ENCODE data around the gene TMC8.
"Not testable (repeated sequence)": the region's sequence is repeated elsewhere in the genome, so short reads cannot be mapped to it uniquely, and the experiment has no call there.

TMC8 gene

DNA sequence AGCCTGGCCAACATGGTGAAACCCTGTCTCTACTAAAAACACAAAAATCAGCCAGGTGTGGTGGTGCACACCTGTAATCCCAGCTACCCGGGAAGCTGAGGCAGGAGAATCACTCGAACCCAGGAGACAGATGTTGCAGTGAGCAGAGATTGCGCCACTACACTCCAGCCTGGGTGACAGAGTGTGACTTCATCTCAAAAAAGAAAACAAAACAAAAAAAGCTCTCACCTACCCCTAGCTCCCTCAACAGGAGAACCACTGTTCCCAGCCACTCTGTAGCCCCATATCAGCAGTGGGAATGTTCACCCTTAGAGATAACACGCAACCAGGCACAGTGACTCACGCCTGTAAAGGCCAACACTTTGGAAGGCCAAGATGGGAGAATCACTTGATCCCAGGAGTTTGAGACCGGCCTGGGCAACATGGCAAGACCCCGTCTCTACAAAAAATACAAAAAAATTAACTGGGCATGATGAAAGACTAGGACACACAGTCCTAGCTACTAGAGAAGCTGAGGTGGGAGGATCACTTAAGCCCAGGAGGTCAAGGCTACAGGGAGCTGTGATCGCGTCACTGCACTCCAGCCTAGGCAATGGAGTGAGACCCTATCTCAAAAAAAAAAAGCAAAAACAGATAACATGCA, 5.4 kb downstream of the TMC8 start:
- DNase-seq (ENCODE audit: low read depth): no peak

DNA sequence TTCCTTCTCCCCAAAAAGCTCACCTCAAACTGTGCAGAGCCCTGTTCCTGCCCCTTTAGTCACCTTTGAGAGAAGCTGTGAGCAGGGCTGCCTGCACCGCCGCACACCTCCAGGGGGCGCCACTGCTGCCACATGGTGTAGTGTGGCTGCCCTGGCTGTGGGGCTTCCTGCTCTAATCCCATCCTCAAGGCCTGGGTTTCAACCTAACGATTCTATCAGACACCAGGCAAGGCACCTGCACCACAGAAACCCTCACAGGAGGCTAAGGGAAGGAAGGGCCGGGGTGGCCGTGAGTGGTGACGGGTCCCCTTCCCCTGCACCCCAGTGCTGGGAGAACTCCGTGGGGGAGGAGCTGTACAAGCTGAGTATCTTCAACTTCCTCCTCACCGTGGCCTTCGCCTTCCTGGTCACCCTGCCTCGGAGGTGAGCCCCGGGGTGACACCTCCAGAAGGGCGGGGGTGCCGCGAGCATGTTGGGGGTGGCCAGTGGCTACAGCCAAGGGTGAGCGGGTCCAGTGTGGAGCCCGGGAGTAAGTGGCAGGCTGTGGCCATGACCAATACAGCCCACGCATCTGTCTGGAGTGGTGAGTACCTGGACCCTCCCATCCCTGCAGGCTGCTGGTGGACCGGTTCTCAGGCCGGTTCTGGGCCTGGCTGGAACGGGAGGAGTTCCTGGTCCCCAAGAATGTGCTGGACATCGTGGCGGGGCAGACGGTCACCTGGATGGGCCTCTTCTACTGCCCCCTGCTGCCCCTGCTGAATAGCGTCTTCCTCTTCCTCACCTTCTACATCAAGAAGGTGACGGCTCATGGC, 7.0 kb downstream of the TMC8 start:
- DNase-seq (ENCODE audit: low read depth): no peak

DNA sequence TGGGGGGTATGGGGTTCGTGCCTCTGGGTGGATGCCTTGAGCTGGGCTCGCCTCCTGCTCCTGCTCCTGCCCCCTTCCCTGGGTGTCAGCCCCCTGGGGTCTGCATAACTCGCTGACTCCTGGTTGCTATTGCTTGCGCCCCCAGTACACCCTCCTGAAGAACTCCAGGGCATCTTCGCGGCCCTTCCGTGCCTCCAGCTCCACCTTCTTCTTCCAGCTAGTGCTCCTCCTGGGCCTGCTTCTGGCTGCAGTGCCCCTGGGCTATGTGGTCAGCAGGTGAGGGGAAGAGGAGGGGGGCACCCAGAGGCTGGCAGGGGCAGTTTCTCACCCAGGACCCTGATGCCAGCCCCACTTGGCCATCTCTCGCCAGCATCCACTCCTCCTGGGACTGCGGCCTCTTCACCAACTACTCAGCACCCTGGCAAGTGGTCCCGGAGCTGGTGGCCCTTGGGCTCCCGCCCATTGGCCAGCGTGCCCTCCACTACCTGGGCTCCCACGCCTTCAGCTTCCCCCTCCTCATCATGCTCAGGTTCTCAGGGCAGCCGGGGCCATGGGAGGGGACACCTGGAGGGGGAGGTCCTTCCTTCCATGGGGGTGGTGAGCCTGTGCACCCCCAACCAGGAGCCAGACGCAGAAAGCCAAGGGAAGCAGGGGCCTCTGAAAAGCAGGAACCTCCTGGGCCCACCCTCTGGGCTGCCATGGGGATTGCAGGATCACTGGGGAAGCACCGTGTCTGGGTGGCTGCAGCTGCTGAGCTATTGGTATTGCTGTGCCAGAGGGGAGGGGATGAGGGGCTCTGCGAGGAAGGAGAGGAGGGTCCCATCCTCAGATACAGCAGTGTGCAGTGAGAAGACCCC, 7.9 kb downstream of the TMC8 start:
- no peak for DNase-seq (ENCODE audit: low read depth)

DNA sequence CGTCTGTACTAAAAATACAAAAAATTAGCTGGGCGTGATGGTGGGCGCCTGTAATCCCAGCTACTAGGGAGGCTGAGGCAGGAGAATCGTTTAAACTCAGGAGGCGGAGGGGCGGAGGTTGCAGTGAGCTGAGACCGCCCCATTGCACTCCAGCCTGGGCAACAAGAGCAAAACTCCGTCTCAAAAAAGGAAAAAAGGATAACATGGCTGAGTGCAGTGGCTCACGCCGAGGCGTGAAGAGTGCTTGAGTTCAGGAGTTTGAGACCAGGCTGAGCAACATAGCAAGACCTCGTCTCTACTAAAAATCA, 9.2 kb downstream of the TMC8 start:
- not testable (repeated sequence) for DNase-seq (ENCODE audit: low read depth)

DNA sequence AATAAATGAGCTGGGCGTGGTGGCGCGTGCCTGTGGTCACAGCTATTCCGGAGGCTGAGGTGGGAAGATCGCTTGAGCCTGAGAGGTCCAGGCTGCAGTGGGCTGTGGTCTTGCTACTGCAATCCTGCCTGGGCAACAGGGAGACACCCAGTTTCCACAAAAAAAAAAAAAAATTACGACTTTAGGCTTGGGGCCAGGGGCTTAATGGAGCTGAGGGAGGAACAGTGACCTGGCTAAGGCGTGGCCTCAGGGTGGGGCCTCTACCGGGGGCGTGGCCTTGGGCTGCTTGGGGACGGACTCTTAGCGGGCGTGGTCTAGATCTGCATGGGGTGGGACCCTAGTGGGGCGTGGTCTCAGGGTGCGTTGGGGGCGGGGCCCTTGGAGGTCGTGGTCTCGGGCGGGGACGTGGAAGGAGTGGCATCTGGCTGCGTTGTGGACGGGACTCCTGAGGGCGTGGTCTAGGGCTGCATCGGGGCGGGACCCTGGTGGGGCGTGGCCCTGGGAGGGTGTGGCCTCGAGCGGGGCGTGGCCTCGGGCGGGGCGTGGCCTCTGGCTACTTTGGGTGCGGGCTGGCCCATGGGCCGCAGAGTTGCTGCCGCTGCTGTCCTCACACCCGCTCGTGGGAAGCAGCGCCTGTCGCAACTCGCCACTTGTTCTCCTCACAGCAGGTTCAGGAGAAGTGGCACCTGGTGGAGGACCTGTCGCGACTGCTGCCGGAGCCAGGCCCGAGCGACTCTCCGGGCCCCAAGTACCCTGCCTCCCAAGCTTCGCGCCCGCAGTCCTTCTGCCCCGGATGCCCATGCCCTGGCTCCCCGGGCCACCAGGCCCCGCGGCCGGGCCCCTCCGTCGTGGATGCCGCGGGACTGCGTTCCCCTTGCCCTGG, 9.8 kb downstream of the TMC8 start:
- DNase-seq (ENCODE audit: low read depth): peak; percentile 78

DNA sequence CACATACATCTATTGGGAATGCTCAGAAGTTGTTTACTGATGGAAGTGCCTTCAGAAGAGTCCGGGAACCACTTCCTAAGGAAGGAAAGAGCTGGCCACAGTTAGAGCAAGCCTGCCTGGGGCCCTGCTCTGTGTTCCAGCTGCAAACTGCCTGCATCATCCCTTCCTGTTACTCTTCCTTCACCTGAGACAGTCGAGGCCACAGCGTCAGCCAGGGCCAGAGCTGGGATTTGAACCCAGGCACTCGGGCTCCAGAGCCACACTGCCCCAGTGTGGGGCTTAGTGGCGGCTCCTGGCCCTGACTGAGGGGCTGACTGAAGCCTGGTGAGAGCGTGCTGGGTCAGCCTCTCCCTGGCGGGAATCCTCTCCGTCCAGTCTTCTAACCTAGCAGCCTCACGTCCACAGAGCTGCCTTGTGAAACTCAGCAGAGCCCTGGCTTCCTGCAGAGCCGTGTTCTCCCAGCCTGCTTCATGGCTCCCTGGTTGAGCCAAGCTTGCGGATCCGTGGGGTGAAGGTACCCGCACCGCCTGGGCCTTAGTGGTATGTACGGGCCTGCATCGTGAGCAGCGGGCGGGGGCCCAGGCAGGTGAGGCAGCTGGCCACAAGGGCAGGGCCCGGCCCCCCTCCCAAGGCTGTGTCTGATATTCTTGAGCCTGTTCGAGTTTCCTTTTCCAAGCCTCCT, 11.0 kb downstream of the TMC8 start:
- no peak for DNase-seq (ENCODE audit: low read depth)

DNA sequence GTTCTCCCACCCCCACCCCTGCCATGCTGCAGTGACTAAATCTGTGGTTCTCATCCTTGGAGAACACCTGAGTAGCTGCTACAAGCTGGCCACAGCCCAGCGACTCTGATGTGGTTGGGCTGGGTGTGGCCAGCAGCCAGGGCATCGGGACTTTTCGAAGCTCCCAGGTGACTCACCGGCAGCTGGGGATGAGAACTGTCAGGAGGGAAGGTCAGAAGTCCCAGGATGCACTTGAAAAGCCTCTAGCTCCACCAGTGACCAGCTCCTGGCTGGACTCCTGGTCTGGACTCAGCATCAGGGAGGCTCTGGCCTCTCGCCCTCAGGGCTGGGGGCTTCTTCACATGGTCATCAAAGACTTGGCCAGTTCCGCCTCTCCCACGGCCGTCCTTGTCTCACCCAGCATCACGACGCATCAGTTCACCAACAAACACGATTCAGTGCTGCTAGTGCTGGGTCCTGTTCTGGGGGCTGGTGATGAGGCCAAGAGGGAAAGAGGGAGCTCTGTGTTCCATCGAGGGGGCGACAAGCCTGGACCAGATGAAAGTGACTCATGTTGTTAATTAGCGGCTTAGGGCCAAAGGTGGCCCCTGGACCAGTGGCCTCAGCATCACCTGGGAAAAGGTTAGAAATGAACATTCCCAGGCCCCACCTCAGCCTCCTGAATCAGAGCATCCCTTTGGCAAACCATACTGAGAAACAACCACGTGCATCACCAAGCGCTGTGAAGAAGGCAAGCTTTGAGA, 11.7 kb downstream of the TMC8 start:
- peak; percentile 44 for DNase-seq (ENCODE audit: low read depth)

DNA sequence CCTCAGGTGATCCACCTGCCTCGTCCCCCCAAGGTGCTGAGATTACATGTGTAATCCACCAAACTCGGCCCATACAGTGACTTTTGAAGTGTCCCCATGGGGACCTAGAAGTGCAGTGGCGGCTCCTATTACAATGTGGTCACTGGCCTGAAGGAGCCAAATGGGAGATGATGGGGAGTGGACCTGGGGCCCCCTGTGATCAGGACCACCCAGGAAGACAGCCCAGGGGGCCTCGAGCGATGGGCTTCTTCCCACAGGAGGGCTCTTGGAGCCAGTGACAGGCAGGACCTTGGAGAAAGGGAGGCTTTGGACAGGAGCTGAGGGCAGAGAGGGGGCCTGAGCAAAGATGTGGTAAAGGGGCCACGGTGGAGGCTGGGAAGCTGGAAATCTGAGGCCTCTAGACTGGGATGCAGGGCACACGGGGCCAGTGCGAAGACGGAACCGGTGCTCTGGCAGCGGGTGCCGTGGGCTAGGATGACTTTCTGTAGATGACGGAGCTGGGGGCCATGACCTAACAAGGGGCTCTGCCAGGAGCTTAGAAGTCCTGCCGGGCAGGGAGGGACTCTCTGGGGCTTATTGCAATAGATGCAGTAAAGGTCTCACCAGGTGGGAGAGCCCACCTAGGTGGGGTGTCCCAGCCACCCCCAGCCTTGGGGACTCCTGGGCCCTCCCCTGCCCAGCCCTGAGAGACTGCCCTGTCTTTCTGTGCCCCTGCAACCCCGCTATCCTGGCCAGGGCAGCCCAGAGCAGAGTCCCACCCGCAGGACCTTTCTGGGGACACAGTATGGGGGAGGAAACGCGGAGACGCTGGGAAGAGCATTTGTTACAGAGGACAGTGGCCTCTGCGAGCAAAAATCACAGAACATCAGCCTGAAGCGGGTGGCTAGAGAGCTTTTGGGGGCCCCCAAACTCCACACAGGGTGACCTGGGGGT, 12.9 kb downstream of the TMC8 start:
- no peak for DNase-seq (ENCODE audit: low read depth)

DNA sequence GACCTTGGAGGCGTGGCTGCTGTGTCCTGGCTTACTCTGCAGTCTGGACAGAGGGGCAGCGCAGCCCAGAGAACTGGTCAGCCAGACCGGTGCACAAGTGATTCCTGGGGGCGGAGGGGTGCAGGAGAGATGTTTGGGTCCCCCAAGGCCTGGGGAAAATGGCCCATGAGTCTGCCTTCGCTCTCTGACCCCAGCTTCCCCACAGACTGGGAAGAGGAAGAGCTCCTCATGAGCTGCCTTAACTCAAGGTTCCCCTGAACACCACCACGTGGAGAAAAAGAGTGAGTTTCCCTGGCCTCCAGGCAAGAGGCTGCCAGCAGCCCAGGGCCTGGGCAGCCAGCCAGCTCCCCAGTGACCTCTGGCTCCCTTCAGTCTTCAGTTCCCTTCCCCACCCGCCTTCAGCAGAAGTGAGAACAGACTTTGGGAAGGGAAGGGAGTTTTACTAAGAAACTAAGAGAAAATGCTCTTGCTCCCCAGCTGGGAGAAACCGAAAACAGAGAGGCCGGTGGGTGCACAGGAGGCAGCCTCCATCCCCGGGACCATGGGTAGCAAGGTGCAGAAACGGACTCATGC, 13.7 kb downstream of the TMC8 start:
- DNase-seq (ENCODE audit: low read depth): peak; percentile 83

DNA sequence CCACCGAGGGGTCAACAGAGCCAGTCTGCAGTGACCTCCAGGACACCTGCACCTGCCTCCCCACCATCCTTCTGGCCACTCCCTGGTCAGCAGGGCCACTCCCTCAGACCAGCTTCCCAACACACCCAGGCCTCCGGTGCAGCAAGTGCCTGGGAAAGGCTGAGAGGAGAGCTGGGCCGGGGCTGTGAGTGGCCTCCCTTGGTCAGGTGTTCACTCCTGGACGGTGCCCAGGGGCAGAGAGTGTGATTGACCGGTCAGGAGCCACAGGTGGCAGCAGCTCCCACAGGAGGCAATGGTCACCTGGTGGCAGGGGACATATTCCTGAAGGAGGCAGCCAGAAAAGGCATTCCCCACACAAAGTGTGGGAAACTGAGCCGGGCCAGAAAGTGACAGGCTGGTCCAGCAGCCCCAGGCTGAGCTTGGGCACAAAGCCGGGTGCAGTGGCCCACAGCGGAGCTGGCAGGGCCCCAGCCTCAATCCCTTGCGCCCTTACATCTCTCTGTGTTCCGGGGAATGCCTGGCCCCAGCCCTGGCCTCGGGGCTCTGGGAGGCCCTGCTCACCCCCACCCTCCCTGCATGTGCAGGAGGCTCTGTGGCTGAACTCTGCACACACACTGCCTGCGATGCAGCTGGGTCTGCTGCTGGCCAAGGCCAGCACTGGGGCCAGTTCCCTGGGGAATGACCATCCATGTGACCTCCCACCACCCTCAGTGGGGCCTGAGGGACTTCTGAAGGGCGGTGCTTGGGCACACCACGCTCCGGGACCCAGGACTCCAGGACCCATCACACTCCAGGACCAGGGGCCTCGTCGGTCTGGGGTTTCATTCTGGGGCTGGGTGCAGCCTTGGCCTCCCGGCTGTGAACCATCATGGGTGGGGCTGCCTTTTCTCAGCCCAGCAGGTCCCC, 14.4 kb downstream of the TMC8 start:
- DNase-seq (ENCODE audit: low read depth): no peak

DNA sequence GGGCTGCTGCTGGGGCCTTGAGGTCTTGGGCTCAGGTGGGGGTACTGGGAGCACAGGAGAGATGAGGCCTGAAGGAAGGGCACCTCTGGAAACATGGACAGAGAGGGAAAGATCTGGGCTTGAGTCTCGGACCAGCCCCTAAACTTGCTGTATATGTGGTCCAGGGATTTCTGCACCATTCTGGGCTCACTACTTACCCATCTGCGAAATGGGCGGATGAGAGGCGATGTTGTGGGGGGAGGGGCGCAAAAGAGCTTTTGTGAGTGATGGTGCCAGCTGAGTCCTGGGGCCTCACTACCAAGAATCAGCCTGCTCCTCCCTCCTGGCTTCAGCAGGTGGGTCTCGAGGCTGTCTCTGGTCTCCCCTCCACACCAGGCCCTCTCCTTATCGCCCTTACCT, 15.9 kb downstream of the TMC8 start:
- DNase-seq (ENCODE audit: low read depth): no peak

DNA sequence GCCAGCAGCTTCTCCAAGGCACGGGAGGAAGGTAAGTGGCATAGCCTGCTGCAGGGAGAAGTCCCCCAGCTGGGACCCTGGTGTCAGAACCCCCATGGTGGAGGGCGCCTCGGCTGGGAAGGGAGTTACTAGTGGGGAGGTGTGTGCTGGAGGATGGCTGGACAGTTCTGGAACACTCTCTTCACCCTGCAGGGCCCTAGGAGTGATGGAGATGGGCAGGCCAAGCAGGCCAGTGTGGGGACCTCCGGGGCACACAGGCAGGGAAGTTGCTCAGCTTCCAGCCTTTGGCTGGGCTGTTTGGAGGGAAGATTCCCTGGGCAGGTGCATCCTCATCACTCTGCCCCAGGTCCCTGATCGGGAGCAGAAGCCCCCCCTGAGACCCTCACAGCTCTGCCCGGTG, 16.3 kb downstream of the TMC8 start:
- no peak for DNase-seq (ENCODE audit: low read depth)

DNA sequence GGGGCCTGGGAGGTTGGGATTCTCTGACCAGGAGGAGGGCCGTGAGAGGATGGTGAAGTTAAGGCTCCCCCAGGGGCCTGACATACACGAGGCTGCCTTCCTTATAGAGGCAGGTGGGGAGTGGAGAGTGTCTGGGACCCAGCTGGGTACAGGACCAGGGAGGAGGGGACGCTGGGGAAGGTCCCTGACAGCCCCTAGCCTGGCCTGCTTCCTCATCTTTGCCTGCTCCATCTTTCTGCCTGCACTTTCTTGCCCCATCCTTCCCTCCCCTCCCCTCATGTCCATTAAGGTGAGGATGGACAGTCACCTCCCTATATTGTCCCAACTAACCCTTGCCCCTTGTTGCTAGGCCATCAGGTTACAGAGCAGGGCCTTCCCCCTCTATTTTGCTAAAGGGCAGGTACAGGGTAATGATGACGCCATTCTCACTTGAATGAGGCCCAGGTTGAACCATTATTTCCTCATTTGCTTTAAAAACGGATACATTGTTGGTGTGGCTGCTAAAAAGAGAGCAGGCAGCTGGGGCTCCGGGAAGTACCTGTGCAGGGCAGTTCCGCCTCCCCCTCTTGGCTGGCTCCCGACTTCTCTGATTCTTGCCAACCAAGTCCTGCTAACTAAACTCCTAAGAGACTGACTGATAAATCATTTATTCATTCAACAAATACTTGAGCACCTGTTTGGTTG, 16.9 kb downstream of the TMC8 start:
- no peak for DNase-seq (ENCODE audit: low read depth)

DNA sequence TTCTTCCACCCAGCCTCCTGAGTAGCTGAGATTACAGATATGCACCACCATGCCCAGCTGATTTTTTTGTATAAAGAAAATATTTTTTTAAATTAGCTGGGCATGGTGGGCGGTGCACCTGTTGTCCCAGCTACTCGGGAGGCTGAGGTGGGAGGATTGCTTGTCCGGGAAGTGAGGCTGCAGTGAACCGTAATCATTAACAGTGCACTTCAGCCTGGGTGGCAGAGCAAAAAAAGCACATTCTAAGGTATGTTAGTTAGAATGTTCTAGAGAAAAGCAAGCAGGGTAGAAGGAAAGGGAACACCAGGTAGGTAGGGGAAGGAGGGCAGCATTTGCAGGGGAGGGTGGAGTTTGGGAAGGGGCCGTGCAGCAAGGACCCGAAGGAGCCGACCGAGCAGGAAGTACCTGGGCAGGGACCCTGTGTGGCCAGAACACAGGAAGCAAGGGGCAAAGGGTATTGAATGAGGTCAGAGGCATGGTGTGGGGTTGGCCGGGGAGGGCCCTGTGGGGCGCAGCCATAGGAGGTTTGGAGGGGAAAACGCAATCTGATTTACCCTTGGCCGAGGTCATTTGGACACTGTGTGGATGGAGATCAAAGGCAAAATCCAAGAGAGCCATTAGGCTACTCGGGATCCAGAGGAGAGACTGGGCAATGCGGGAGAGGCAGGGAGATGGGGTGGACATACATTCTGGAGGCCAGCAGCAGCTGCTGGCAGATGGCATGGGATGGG, 17.9 kb downstream of the TMC8 start:
- no peak for DNase-seq (ENCODE audit: low read depth)

DNA sequence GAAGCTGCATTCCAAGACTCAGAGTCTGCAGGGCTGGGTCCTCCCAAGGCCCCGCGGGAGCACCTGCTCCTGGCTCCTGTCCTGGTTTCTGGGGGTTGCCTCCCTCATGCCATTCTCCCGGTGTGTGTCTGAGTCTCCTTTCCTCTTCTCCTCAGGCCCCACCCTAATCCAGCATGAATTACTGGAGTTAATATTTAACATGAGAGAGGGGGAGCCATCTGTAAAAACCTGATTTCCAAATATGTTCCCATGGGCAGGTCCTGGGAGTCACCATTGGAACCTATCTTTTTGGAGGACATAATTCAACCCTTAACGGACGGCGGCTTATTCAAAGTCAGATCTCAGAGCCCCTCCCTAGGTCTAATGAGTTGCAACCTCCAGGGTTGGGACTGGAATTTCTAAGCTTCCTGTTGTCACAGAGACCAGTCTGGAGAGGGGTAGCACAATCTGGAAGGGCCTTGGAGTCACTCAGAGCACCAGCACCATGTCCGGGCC, 21.0 kb downstream of the TMC8 start:
- no peak for DNase-seq (ENCODE audit: low read depth)

DNA sequence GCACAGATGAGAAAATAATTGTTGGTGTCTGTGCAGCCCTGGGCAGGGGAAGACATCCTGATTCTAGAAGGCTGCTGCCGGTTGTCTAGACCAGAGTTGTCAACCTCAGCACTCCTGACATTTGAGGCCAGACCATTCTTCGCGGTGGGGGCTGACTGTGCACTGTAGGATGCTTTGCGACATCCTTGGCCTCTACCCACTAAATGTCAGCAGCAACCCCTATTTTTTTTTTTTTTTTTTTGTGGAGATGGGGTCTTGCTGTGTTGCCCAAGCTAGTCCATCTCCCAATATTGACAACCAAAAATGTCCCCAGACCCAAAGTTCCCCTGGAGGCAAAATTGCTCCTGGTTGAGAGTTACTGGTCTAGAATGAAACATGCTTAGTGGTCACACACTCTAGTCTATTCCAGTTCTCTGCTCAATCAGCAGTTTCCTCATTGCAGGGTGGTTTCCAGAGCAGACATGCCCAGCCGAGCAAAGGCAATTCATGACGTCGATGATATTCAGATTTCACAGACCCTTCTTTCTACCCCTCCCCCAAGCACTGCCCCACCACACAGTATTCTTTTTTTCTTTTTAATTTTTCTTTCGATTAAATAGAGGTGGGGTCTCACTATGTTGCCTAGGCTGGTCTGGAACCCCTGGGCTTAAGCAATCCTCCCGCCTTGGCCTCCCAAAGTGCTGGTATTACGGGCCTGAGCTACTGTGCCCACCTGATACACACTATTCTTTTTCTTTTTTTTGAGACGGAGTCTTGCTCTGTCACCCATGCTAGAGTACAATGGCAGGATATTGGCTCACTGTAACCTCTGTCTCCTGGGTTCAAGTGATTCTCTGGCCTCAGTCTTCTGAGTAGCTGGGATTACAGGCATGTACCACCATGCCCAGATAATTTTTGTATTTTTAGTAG, 24.6 kb downstream of the TMC8 start:
- DNase-seq (ENCODE audit: low read depth): no peak
